Raji (cell line): ENCODE data around the gene NUDT4B.
"Not testable (repeated sequence)": the region's sequence is repeated elsewhere in the genome, so short reads cannot be mapped to it uniquely, and the experiment has no call there.

Source experiments
- POLR2A ChIP-seq: IDR thresholded peaks from 2 replicates; pipeline ENCODE4 v1.6.1; 2011; ENCODE audit warnings: low read depth, low read length, control low read depth; ENCODE audit not compliant: insufficient read depth

NUDT4B gene

DNA sequence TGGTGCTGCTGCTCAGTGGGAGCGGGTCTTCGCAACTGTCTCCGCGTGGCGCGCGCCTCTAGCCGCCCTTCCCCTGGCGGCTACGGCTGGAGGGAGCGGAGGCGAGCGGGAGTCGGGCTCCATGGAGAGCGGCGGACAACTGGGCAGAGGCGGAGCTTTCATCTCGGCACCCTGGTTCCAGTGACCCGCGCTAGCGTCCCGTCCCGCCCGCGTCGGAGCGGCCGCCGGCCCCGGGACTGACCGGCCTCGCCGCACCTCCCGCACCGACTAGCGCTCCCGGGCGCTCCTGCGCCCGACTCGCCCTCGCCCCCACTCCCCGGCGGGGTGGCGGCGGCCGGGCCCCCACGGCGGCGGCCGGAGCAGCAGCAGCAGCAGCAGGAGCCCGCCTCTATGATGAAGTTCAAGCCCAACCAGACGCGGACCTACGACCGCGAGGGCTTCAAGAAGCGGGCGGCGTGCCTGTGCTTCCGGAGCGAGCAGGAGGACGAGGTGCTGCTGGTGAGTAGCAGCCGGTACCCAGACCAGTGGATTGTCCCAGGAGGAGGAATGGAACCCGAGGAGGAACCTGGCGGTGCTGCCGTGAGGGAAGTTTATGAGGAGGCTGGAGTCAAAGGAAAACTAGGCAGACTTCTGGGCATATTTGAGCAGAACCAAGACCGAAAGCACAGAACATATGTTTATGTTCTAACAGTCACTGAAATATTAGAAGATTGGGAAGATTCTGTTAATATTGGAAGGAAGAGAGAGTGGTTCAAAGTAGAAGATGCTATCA is at the start of gene NUDT4B:
Gene NUDT4B, plus strand, starts transcription at position 212 of the 772 bp plus-strand sequence. Its CDS starts 179 bp downstream, at position 391.
- not testable (repeated sequence) for TF ChIP-seq POLR2A
